Type B pancreatic cell (in vitro differentiated cells): ENCODE data around the gene EMP2. TPM values are rescaled to one million over a fixed set of nuclear protein-coding genes. Genes with fewer than 3 reads are reported as not detected.

Experiments
- DNase-seq: peaks from one replicate; pipeline ENCODE4 v3.0.0; 2021; ENCODE audit warnings: mixed read lengths; ENCODE audit not compliant: unreplicated experiment; ENCODE audit errors: extremely low spot score
- H3K27ac Mint-ChIP-seq: 2 replicates; pipeline ENCODE4 v1.8.0; 2021; ENCODE audit warnings: mild to moderate bottlenecking, mixed read lengths
- H3K27me3 Mint-ChIP-seq: 2 replicates; pipeline ENCODE4 v1.8.0; 2021; ENCODE audit warnings: mixed read lengths
- H3K36me3 Mint-ChIP-seq: 2 replicates; pipeline ENCODE4 v1.8.0; 2021; ENCODE audit warnings: mixed read lengths
- H3K4me1 Mint-ChIP-seq: one replicate; pipeline ENCODE4 v1.8.0; 2021; ENCODE audit warnings: mixed read lengths; ENCODE audit not compliant: unreplicated experiment
- H3K4me3 Mint-ChIP-seq: 2 replicates; pipeline ENCODE4 v1.8.0; 2021; ENCODE audit warnings: mild to moderate bottlenecking, mixed read lengths
- H3K9me3 Mint-ChIP-seq: 2 replicates; pipeline ENCODE4 v1.8.0; 2021; ENCODE audit warnings: mixed read lengths
- CTCF ChIP-seq: fragments of 200-600 bp; sonication (generic); conservative IDR thresholded peaks from 2 replicates; pipeline ENCODE4 v1.5.0; 2021; ENCODE audit warnings: antibody characterized with exemption, mild to moderate bottlenecking
- total RNA-seq: library from RNA; stranded (reverse); gene quantifications from 2 replicates; pipeline ENCODE4 v1.2.1, GENCODE V29; 2021; ENCODE audit warnings: low replicate concordance

The EMP2 gene
- total RNA-seq, 1 donor from 2014 or later = 36.3 TPM

GRCh38 chr16:10575506-10576130 is 4.8 kb downstream of the EMP2 start:
- Mint-ChIP-seq H3K27me3 (no peaks in the 10 kb centered on the region), H3K9me3 (no peaks in the 10 kb centered on the region)
- no peak for TF ChIP-seq CTCF

GRCh38 chr16:10572611-10573010 is 7.8 kb downstream of the EMP2 start:
- Mint-ChIP-seq H3K27me3 (no peaks in the 10 kb centered on the region), H3K4me3 (no peak overlapping the region), H3K4me1 (peaks cover 28% of the 10 kb centered on the region), H3K27ac (no peak overlapping the region), H3K36me3 (peaks cover 4% of the 10 kb centered on the region), H3K9me3 (no peaks in the 10 kb centered on the region)
- no peak for DNase-seq
- no peak for TF ChIP-seq CTCF

More at GRCh38 chr16:10575506-10576130, 4.8 kb downstream of the EMP2 start:
- DNase-seq = no peak
- Mint-ChIP-seq H3K4me1 (peaks cover 49% of the 10 kb centered on the region), H3K4me3 (no peak overlapping the region), H3K27ac (no peak overlapping the region), H3K36me3 (peaks cover 4% of the 10 kb centered on the region)

- Mint-ChIP-seq H3K36me3 (peaks cover 4% of the 10 kb centered on the region), H3K4me1 (peaks cover 15% of the 10 kb centered on the region), H3K27ac (no peak overlapping the region), H3K9me3 (no peaks in the 10 kb centered on the region), H3K27me3 (no peaks in the 10 kb centered on the region), H3K4me3 (no peak overlapping the region)
- DNase-seq = no peak
- no peak for TF ChIP-seq CTCF
Observed at GRCh38 chr16:10571354-10571753, 9.0 kb downstream of the EMP2 start.

GRCh38 chr16:10569621-10570020 is 10.8 kb downstream of the EMP2 start:
- TF ChIP-seq CTCF = no peak
- DNase-seq = no peak
- Mint-ChIP-seq H3K4me3 (no peak overlapping the region), H3K9me3 (no peaks in the 10 kb centered on the region), H3K27ac (no peak overlapping the region), H3K4me1 (peaks cover 4% of the 10 kb centered on the region), H3K36me3 (peaks cover 4% of the 10 kb centered on the region), H3K27me3 (no peaks in the 10 kb centered on the region)

GRCh38 chr16:10566613-10567012 is 13.8 kb downstream of the EMP2 start:
- H3K4me3 Mint-ChIP-seq = no peak overlapping the region

More at GRCh38 chr16:10566613-10567012, 13.8 kb downstream of the EMP2 start:
- H3K9me3 Mint-ChIP-seq = peaks cover 4% of the 10 kb centered on the region
- H3K4me1 Mint-ChIP-seq = no peaks in the 10 kb centered on the region
- DNase-seq = no peak
- no peaks in the 10 kb centered on the region for H3K27me3 Mint-ChIP-seq
- no peak overlapping the region for H3K27ac Mint-ChIP-seq
- H3K36me3 Mint-ChIP-seq = peaks cover 8% of the 10 kb centered on the region
- TF ChIP-seq CTCF = no peak
